OCI-LY7 (cell line): ENCODE data around the gene ODF2.
"Not testable (repeated sequence)": the region's sequence is repeated elsewhere in the genome, so short reads cannot be mapped to it uniquely, and the experiment has no call there.

Experiments
- EZH2phosphoT487 ChIP-seq: fragments of 200-600 bp; sonication (generic); IDR thresholded peaks from 2 replicates; pipeline ENCODE4 v1.6.1; 2018; ENCODE audit warnings: low read depth, borderline replicate concordance, mild to moderate bottlenecking, mixed run types, antibody characterized with exemption, low read length, moderate library complexity, mixed read lengths
- TF ChIP-seq, protein P1 (sequence below): fragments of 200-600 bp; sonication (generic); conservative IDR thresholded peaks from 2 replicates; pipeline ENCODE4 v1.5.1; 2014; ENCODE audit warnings: mild to moderate bottlenecking, antibody characterized with exemption, low read length, moderate library complexity, mixed read lengths

- TF ChIP-seq, protein P1, sequence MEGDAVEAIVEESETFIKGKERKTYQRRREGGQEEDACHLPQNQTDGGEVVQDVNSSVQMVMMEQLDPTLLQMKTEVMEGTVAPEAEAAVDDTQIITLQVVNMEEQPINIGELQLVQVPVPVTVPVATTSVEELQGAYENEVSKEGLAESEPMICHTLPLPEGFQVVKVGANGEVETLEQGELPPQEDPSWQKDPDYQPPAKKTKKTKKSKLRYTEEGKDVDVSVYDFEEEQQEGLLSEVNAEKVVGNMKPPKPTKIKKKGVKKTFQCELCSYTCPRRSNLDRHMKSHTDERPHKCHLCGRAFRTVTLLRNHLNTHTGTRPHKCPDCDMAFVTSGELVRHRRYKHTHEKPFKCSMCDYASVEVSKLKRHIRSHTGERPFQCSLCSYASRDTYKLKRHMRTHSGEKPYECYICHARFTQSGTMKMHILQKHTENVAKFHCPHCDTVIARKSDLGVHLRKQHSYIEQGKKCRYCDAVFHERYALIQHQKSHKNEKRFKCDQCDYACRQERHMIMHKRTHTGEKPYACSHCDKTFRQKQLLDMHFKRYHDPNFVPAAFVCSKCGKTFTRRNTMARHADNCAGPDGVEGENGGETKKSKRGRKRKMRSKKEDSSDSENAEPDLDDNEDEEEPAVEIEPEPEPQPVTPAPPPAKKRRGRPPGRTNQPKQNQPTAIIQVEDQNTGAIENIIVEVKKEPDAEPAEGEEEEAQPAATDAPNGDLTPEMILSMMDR, result not testable (repeated sequence)
- TF ChIP-seq EZH2phosphoT487, result not testable (repeated sequence)
Observed at GRCh38 chr9:128413728-128414127, 42.1 kb upstream of the ODF2 start.
